Thyroid gland (tissue), 4 donors: ENCODE measurements around the gene RNF32.

Experiments
- CTCF ChIP-seq, 6 experiments: fragments of 200-600 bp in 3 of 6; fragments of 450-650 bp in 3 of 6; sonication (generic) in 3 of 6; IDR thresholded peaks; one replicate each; pipeline ENCODE4 v1.5.1; 2016 to 2019; ENCODE audit warnings: antibody characterized with exemption in 6 of 6, mild to moderate bottlenecking in 2 of 6, inconsistent platforms in 1 of 6, moderate library complexity in 1 of 6
- POLR2A ChIP-seq, 2 donors: fragments of 450-650 bp; IDR thresholded peaks; one replicate each; pipeline ENCODE4 v1.6.1; 2017; ENCODE audit warnings: antibody characterized with exemption in 2 of 2, mild to moderate bottlenecking in 2 of 2, moderate library complexity in 1 of 2

- TF ChIP-seq CTCF (IDR thresholded peaks at IDR 0.05) (no peak), POLR2A (IDR thresholded peaks at IDR 0.05) (peak in 1 of 2 donors; percentile 59)
Observed at GRCh38 chr7:156640257-156640948, at the start of gene RNF32.
